Hepatocyte (in vitro differentiated cells): ENCODE data around the gene TMEM255A. TPM values are rescaled to one million over a fixed set of nuclear protein-coding genes. Genes with fewer than 3 reads are reported as not detected.

Experiments
- DNase-seq: peaks from one replicate; pipeline ENCODE4 v3.0.0-alpha.2; 2016; ENCODE audit warnings: low spot score
- H2AFZ ChIP-seq: fragments of 200-600 bp; sonication (generic); 2 replicates; pipeline ENCODE4 v1.6.0; 2016; ENCODE audit warnings: antibody characterized with exemption, mild to moderate bottlenecking
- H3K27ac ChIP-seq: fragments of 200-600 bp; sonication (generic); 2 replicates; pipeline ENCODE4 v1.5.1; 2016; ENCODE audit warnings: mild to moderate bottlenecking
- H3K27me3 ChIP-seq: fragments of 200-600 bp; sonication (generic); 2 replicates; pipeline ENCODE4 v1.6.1; 2016
- H3K36me3 ChIP-seq: fragments of 200-600 bp; sonication (generic); replicated peaks from 2 replicates; pipeline ENCODE4 v1.5.1; 2016; ENCODE audit warnings: low read depth; ENCODE audit not compliant: insufficient read depth
- H3K4me1 ChIP-seq: fragments of 200-600 bp; sonication (generic); 2 replicates; pipeline ENCODE4 v1.5.1; 2016; ENCODE audit warnings: mild to moderate bottlenecking, moderate library complexity; ENCODE audit not compliant: insufficient read depth
- H3K4me2 ChIP-seq: fragments of 200-600 bp; sonication (generic); 2 replicates; pipeline ENCODE4 v1.6.0; 2016
- H3K4me3 ChIP-seq: fragments of 200-600 bp; sonication (generic); 2 replicates; pipeline ENCODE4 v1.5.1; 2016; ENCODE audit warnings: mild to moderate bottlenecking
- H3K79me2 ChIP-seq: fragments of 200-600 bp; sonication (generic); 2 replicates; pipeline ENCODE4 v1.6.0; 2017; ENCODE audit warnings: mild to moderate bottlenecking
- H3K9me2 ChIP-seq: fragments of 200-600 bp; sonication (generic); replicated peaks from 2 replicates; pipeline ENCODE4 v1.6.0; 2017; ENCODE audit warnings: mild to moderate bottlenecking; ENCODE audit not compliant: insufficient read depth
- H3K9me3 ChIP-seq: fragments of 200-600 bp; sonication (generic); 2 replicates; pipeline ENCODE4 v1.5.1; 2016; ENCODE audit warnings: low read depth, mild to moderate bottlenecking
- H4K20me1 ChIP-seq: fragments of 200-600 bp; sonication (generic); 2 replicates; pipeline ENCODE4 v1.6.0; 2016; ENCODE audit warnings: mild to moderate bottlenecking; ENCODE audit not compliant: insufficient read depth, poor library complexity, severe bottlenecking
- EZH2 ChIP-seq: fragments of 200-600 bp; sonication (generic); IDR thresholded peaks from 2 replicates; pipeline ENCODE4 v1.6.1; 2016; ENCODE audit warnings: antibody characterized with exemption, mild to moderate bottlenecking, borderline replicate concordance
- EZH2phosphoT487 ChIP-seq: fragments of 200-600 bp; sonication (generic); IDR thresholded peaks from one replicate; pipeline ENCODE4 v1.6.1; 2018; ENCODE audit warnings: antibody characterized with exemption, mild to moderate bottlenecking, low read depth, moderate library complexity; ENCODE audit not compliant: unreplicated experiment, severe bottlenecking
- WGBS: methylation state at CpG from one replicate; pipeline ENCODE4 v1.1.6; 2016; ENCODE audit warnings: low lambda C conversion rate; ENCODE audit errors: missing lambda C conversion rate; 5-methylcytosine and 5-hydroxymethylcytosine counted together
- polyA plus RNA-seq: library from polyadenylated mRNA; unstranded; fragments of >200 nt; fragmentation: Nextera tagmentation; extraction: Ambion mirVana; gene quantifications from 2 replicates; pipeline ENCODE4 v1.2.1, GENCODE V29; 2016
- total RNA-seq: library from RNA; depleted of rRNA; stranded (reverse); fragments of >200 nt; gene quantifications from 2 replicates; pipeline ENCODE4 v1.2.3, GENCODE V29; 2014
- TF ChIP-seq, protein P1 (sequence below): fragments of 200-600 bp; sonication (generic); IDR thresholded peaks from 2 replicates; pipeline ENCODE4 v1.5.1; 2016; ENCODE audit warnings: antibody characterized with exemption, mild to moderate bottlenecking; ENCODE audit not compliant: poor library complexity

Gene TMEM255A
- total and polyA plus RNA-seq, 2 experiments from 2014 or later, result 0.77 to 2.2 TPM

GRCh38 chrX:120311727-120312063, 434 bp upstream of the TMEM255A start:
- Histone ChIP-seq H3K79me2 (no peaks in the 10 kb centered on the region), H3K9me3 (no peaks in the 10 kb centered on the region), H3K36me3 (no peaks in the 10 kb centered on the region), H3K4me2 (peak overlapping the region; percentile 87), H3K27ac (no peak overlapping the region), H2AFZ (no peak overlapping the region), H4K20me1 (no peaks in the 10 kb centered on the region), H3K27me3 (peaks cover 21% of the 10 kb centered on the region), H3K4me1 (no peaks in the 10 kb centered on the region), H3K9me2 (no peaks in the 10 kb centered on the region), H3K4me3 (no peak overlapping the region)
- WGBS, result 56% methylated on average over 3 of the region's 4 CpGs
- DNase-seq, result no peak
- TF ChIP-seq, protein P1, sequence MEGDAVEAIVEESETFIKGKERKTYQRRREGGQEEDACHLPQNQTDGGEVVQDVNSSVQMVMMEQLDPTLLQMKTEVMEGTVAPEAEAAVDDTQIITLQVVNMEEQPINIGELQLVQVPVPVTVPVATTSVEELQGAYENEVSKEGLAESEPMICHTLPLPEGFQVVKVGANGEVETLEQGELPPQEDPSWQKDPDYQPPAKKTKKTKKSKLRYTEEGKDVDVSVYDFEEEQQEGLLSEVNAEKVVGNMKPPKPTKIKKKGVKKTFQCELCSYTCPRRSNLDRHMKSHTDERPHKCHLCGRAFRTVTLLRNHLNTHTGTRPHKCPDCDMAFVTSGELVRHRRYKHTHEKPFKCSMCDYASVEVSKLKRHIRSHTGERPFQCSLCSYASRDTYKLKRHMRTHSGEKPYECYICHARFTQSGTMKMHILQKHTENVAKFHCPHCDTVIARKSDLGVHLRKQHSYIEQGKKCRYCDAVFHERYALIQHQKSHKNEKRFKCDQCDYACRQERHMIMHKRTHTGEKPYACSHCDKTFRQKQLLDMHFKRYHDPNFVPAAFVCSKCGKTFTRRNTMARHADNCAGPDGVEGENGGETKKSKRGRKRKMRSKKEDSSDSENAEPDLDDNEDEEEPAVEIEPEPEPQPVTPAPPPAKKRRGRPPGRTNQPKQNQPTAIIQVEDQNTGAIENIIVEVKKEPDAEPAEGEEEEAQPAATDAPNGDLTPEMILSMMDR, result no peak
- no peak for TF ChIP-seq EZH2phosphoT487

DNA sequence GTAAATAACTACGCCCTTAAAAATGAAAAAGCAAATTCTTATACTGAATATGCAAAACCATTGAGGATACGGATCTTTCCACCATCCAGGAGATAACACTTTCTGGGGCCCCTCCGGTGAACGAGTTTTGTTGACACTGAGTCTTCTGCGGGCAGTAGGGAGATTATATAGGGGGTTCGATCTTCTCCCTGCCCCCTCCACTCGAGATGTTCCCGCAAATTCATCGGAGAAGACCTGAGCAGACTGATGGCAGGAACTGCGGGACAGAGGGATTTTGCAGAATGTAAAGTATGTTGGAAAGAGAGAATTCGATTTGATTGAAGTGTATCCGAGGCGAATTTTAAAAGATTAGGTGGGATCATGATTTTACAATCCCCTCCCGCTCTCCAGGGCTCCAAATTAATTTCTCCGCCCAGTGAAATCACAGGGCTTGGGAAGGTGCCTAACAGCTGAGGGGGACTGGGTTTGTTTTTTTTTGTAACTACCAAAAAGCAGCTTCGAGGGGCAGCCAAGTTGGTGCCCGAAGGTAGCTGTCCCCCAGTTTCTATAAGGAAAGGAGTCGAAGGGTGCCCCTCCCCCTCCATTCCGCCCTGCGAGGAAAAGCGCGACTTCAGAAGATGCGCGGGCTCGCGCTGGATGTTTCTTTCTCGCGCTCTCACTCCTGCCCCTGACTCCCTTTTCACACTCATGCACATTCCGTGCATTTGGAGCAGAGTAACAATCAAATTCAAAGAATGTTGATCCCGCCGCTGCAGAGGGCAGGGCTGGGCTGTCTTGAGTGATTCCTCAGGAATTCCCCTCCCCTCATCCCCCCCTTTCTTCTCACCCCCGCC, 1.2 kb downstream of the TMEM255A start:
- Histone ChIP-seq H3K79me2 (no peaks in the 10 kb centered on the region), H3K9me3 (no peaks in the 10 kb centered on the region), H3K4me3 (peak overlapping the region; percentile 47), H4K20me1 (no peaks in the 10 kb centered on the region), H2AFZ (peak overlapping the region; percentile 38), H3K9me2 (no peaks in the 10 kb centered on the region), H3K27me3 (peaks cover 21% of the 10 kb centered on the region), H3K27ac (no peak overlapping the region), H3K4me1 (no peaks in the 10 kb centered on the region), H3K4me2 (peak overlapping the region; percentile 87), H3K36me3 (no peaks in the 10 kb centered on the region)
- 47% methylated on average over 30 of the region's 32 CpGs for WGBS
- DNase-seq, result peak; percentile 22
- TF ChIP-seq EZH2, result no peak
- TF ChIP-seq, protein P1, result no peak
- no peak for TF ChIP-seq EZH2phosphoT487

DNA sequence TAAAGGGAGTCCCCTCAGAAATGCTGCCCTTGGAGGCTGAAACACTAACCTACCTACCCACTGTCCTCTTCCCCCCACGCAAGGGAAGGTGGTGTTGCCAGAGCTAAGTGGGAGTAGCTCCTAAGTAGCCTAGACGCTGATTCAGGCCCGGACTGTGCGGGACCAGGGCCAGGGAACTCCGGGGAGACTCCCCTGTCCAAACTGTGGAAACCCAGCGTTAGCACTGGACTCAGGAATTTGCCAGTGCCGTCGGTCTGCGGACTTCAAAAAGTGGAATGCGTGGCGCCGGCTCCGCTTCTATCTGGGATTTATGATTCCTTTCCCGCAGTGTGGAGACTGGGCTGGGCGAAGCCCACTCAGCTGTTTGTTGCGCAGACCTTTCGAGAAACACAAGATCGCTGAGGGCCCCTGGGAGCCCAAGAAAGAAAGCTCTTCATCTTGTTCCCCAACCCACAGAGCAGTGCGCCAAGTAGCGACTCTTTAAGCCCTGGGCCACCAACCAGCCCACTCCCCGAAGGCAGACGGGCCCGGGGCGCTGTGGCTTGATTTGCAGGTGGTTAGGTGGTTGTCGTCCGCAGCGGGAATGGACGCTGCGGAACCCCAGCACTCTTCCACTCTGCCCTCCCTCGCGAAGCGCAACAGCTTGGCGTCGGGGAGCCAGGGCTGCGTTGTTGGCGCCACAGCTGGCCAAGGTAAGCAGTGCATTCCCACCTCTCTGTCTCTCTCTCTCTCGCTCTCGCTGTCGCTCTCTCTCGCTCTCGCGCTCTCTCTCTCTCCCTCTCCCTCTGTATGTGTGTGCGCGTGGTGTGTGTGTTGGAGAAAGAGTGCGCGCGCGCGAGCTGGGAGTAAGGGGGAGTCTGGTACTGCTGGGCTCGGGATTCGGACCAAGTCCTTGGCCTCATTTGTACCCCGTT, 2.0 kb downstream of the TMEM255A start:
- Histone ChIP-seq H3K36me3 (no peaks in the 10 kb centered on the region), H3K79me2 (no peaks in the 10 kb centered on the region), H3K27ac (no peak overlapping the region), H3K9me2 (no peaks in the 10 kb centered on the region), H2AFZ (peak overlapping the region; percentile 57), H3K4me1 (no peaks in the 10 kb centered on the region), H3K27me3 (peaks cover 21% of the 10 kb centered on the region), H3K9me3 (no peaks in the 10 kb centered on the region), H3K4me3 (peak overlapping the region; percentile 47), H3K4me2 (peak overlapping the region; percentile 87), H4K20me1 (no peaks in the 10 kb centered on the region)
- DNase-seq, result peak; percentile 76
- 34% methylated on average over 52 of the region's 52 CpGs for WGBS
- no peak for TF ChIP-seq EZH2
- no peak for TF ChIP-seq EZH2phosphoT487
- TF ChIP-seq, protein P1, result peak; percentile 48
